Measurements from ENCODE around the gene CSTF1. TPM values are rescaled to one million over a fixed set of nuclear protein-coding genes. Genes with fewer than 3 reads are reported as not detected.

Gene CSTF1
- total and polyA plus RNA-seq, 2 of the 8 experiments (the other 6 are each of a cell fraction or from before 2014, with no cell fraction given): 59.4 to 83.5 TPM

GRCh38 chr20:56388882-56389281 lies 3.6 kb upstream of the CSTF1 start:
- CTCF ChIA-PET (ENCODE audit: partially characterized antibody): no interaction called here
- H3K56ac ChIP-seq (replicated peaks; ENCODE audit: insufficient read length, low read depth, low read length): no peak overlapping the region
- H3K9me3 ChIP-seq (ENCODE audit: insufficient read depth in 2 of 2, low read depth in 1 of 2, low read length in 1 of 2): no peaks in the 10 kb centered on the region
- H2BK12ac ChIP-seq (ENCODE audit: low read depth, low read length): no peak overlapping the region
- no peak overlapping the region for H3K9ac ChIP-seq (replicated peaks in 1 of 4; ENCODE audit: extremely low read depth in 1 of 4, low read depth in 3 of 4, low read length in 3 of 4)
- no peak overlapping the region for H3K4ac ChIP-seq (replicated peaks; ENCODE audit: insufficient read length, low read depth, low read length)
- POLR2A ChIA-PET (ENCODE audit: partially characterized antibody): interaction anchor here (0.9 kb wide), 1 partner anchor 198 kb away, joined by 3 read pairs; no protein-coding TSS in a partner anchor
- no peak overlapping the region for H4K91ac ChIP-seq (replicated peaks; ENCODE audit: insufficient read length, low read length)
- H3K14ac ChIP-seq (ENCODE audit: insufficient read length): no peak overlapping the region
- no peak for DNase-seq (ENCODE audit: low read depth in 1 of 2, low spot score in 2 of 2)
- H3K79me1 ChIP-seq (ENCODE audit: low read depth, low read length): peaks cover 14% of the 10 kb centered on the region
- no peak overlapping the region for H2BK20ac ChIP-seq (ENCODE audit: low read length)
- no peak overlapping the region for H3K4me3 ChIP-seq (ENCODE audit: extremely low read depth in 1 of 4, insufficient read depth in 2 of 4, low read depth in 3 of 4, low read length in 4 of 4)
- H3K4me2 ChIP-seq (ENCODE audit: insufficient read depth in 1 of 2, low read depth in 2 of 2, low read length in 2 of 2): no peak overlapping the region
- no peak overlapping the region for H3K27ac ChIP-seq (ENCODE audit: low read depth, low read length)
- peaks cover 3 to 5% (median 4%) of the 10 kb centered on the region in 4 experiments; a peak in 5 of 7 replicates for H3K4me1 ChIP-seq (replicated peaks in 1 of 4; ENCODE audit: control insufficient read depth in 3 of 4, insufficient read depth in 4 of 4, low read length in 3 of 4)
- H3K23ac ChIP-seq (ENCODE audit: insufficient read length): no peak overlapping the region
- H2BK120ac ChIP-seq (replicated peaks; ENCODE audit: low read depth, low read length): no peak overlapping the region
- peaks cover 3% of the 10 kb centered on the region for H3K23me2 ChIP-seq (ENCODE audit: low read depth, low read length)
- no peak overlapping the region for H2BK5ac ChIP-seq (ENCODE audit: low read depth, low read length)
- no peak overlapping the region for H2BK15ac ChIP-seq (ENCODE audit: low read length)
- H4K5ac ChIP-seq (ENCODE audit: insufficient read length, low read depth, low read length): no peak overlapping the region
- H3K27me3 ChIP-seq (replicated peaks in 1 of 4; ENCODE audit: control insufficient read depth in 3 of 4, extremely low read depth in 1 of 4, insufficient read depth in 3 of 4, low read length in 3 of 4): no peaks in the 10 kb centered on the region
- H3K79me2 ChIP-seq (ENCODE audit: control insufficient read depth in 1 of 2, insufficient read depth in 2 of 2, low read length in 2 of 2): peaks cover 24 to 78% of the 10 kb centered on the region in 2 experiments
- H3K36me3 ChIP-seq (ENCODE audit: control insufficient read depth in 2 of 4, insufficient read depth in 4 of 4, low read length in 3 of 4): peaks cover 13 to 54% (median 40%) of the 10 kb centered on the region in 4 experiments
- H2AK5ac ChIP-seq (ENCODE audit: low read depth, low read length): no peak overlapping the region
- no peak overlapping the region for H2AFZ ChIP-seq (ENCODE audit: low read length)
- FAIRE-seq: no peak
- no peak overlapping the region for H3K18ac ChIP-seq (ENCODE audit: extremely low read depth, low read length)
- peaks cover 5 to 15% of the 10 kb centered on the region in 2 experiments for H4K20me1 ChIP-seq (replicated peaks in 1 of 2; ENCODE audit: control insufficient read depth in 1 of 2, insufficient read depth in 2 of 2, low read length in 2 of 2)
- 78% methylated on average over 4 of the region's 4 CpGs; no CpG with 5 or more reads in 1 of the 2 experiments for WGBS, 2 experiments (ENCODE audit: extremely low coverage in 1 of 2, insufficient coverage in 1 of 2, insufficient read length in 1 of 2, insufficient replicate concordance in 2 of 2, low coverage in 1 of 2, low lambda C conversion rate in 2 of 2, missing lambda C conversion rate in 1 of 2)
- H4K8ac ChIP-seq (ENCODE audit: extremely low read depth, insufficient read depth, low read length): no peak overlapping the region
- no peak for TF ChIP-seq MAFK (IDR thresholded peaks at IDR 0.05; ENCODE audit: low read depth, low read length)
- TF ChIP-seq RNF2 (IDR thresholded peaks at IDR 0.05; ENCODE audit: borderline replicate concordance, low read depth, low read length, missing control alignments, poor library complexity, severe bottlenecking): no peak
- TF ChIP-seq TAF1 (IDR thresholded peaks at IDR 0.05; ENCODE audit: low read depth, low read length): no peak
- no peak for TF ChIP-seq SUZ12 (IDR thresholded peaks at IDR 0.05; ENCODE audit: low read length)
- TF ChIP-seq EZH2 (IDR thresholded peaks at IDR 0.05; ENCODE audit: low read depth, low read length, severe bottlenecking): no peak
- TF ChIP-seq HDAC2 (IDR thresholded peaks at IDR 0.05; ENCODE audit: borderline replicate concordance in 1 of 2, low read depth in 2 of 2, low read length in 2 of 2): no peak
- TF ChIP-seq CHD1 (IDR thresholded peaks at IDR 0.05; ENCODE audit: low read depth, low read length): no peak
- no peak for TF ChIP-seq KDM4A (IDR thresholded peaks at IDR 0.05; ENCODE audit: low read depth, low read length, severe bottlenecking)
- TF ChIP-seq SP1 (IDR thresholded peaks at IDR 0.05; ENCODE audit: low read depth, low read length): no peak
- TF ChIP-seq NANOG (IDR thresholded peaks at IDR 0.05; ENCODE audit: insufficient read depth, low read depth, low read length, poor library complexity, severe bottlenecking): no peak
- TF ChIP-seq HDAC6 (IDR thresholded peaks at IDR 0.05; ENCODE audit: low read depth, low read length): no peak
- no peak for TF ChIP-seq TEAD4 (IDR thresholded peaks at IDR 0.05; ENCODE audit: low read depth, low read length)
- no peak for TF ChIP-seq CREB1 (IDR thresholded peaks at IDR 0.05)
- TF ChIP-seq KDM5A (IDR thresholded peaks at IDR 0.05; ENCODE audit: low read length): no peak
